ENCODE data around the gene MYO15B.

Gene MYO15B

GRCh38 chr17:75558666-75559530, 28.7 kb upstream of the MYO15B start:
- no peak for DNase-seq

DNA sequence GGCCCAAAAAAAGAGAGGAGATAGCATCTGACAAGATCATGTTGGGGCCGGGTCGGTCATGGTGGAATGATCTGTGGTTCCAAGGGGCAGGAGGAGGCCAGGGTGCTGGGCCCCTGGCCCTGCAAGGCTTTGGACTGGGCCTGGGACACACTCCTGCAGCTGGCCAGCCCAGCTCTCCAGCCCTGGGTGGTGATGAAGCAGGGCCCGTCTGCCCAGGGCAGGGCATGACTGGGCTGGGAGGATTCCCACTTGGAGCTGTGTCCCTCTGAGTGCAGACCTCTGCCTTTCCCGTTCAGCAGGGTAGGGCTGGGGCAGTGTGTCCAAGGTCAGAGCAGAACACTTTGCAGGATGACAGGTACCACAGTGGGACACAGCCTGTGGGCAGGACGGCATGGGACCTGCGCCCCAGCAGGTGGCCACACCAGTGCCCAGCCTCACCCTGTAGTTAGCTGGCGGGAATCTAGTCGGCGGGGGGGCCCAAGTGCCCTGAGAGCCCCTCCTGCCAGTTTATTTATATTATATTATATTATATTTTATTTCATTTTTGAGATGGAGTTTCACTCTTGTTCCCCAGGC, 27.6 kb upstream of the MYO15B start:
- DNase-seq, result no peak

GRCh38 chr17:75561927-75562603, 25.5 kb upstream of the MYO15B start:
- no peak for DNase-seq

- DNase-seq, result no peak
Observed at GRCh38 chr17:75563063-75563758, 24.4 kb upstream of the MYO15B start.

- no peak for DNase-seq
Observed at GRCh38 chr17:75564195-75564594, 23.4 kb upstream of the MYO15B start.

- no peak for DNase-seq
Observed at GRCh38 chr17:75565066-75565465, 22.5 kb upstream of the MYO15B start.

DNA sequence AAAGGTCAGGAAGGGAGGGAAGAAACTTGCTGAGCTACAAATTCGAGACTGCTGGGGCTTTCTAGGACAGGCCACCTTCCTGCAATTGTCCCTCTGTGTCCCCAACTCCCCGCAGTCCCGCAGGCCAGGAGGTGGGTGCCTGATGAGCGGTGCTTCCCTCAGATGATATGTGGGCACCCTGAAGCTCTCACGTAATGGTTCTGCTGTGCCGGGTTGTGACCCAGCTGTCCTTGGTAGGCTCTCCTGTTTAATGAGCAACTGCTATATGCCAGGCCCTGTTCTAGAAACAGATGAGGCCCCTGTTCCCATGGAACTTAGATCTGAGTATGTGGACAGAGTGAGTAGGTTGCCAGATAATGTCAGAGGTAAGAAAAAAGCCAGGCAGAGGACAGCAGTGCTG, 22.0 kb upstream of the MYO15B start:
- no peak for DNase-seq

DNA sequence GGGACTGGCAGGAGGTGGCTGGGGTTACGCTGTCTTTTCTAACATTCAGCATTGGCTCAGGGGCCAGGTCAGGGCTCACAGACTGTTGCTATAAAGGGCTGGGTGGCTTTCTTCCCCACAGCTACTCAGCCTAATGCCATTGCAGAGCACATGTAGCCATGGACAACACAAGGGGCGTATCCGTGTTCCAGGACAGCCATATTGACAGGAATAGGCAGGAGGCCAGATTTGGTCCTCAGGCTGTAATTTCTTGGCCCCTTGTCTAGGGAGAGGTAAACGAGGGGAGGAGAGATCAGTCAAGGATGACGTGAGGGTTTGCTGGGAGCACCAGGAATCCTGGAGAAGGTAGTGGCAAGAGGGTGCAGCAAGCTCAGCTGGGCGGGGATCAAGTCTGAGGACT, 21.2 kb upstream of the MYO15B start:
- DNase-seq, result no peak

DNA sequence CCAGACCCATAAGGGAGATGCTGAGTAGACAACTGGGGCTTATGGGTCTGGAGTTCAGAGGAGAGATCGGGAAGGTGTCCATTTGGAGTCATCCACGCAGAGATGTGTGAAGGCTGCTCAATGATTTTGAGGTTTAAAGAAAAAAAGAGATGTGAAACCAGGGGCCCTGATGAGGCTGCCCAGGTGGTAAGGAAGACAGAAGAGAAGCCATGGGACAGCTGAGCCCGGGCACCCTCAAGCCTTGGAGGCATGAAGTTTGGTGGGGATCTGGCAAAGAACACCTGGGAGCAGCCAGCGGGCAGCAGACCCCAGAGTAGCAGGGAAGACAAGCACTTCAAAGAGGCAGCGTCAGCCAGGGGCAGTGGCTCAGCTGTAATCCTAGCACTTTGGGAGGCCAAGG, 20.8 kb upstream of the MYO15B start:
- no peak for DNase-seq

GRCh38 chr17:75568412-75569255, 19.0 kb upstream of the MYO15B start:
- no peak for DNase-seq

GRCh38 chr17:75570034-75570676, 17.4 kb upstream of the MYO15B start:
- DNase-seq, result no peak

DNA sequence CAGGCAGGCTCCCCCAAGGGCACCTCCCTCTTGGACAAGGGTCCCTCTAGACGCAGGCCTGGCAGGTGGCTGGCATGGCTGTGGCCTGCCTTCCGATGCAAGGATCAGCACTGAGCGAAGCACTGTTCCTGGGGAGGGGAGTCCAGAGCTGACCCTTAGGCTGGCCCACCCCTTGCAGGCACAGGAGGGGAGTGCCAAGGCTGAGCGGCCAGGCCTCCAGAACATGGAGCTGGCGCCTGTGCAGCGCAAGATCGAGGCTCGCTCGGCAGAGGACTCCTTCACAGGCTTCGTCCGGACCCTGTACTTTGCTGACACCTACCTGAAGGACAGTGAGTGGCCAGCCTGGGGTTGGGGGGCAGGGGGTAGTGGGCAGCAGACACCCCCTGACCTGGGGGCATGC, 16.8 kb upstream of the MYO15B start:
- no peak for DNase-seq

DNA sequence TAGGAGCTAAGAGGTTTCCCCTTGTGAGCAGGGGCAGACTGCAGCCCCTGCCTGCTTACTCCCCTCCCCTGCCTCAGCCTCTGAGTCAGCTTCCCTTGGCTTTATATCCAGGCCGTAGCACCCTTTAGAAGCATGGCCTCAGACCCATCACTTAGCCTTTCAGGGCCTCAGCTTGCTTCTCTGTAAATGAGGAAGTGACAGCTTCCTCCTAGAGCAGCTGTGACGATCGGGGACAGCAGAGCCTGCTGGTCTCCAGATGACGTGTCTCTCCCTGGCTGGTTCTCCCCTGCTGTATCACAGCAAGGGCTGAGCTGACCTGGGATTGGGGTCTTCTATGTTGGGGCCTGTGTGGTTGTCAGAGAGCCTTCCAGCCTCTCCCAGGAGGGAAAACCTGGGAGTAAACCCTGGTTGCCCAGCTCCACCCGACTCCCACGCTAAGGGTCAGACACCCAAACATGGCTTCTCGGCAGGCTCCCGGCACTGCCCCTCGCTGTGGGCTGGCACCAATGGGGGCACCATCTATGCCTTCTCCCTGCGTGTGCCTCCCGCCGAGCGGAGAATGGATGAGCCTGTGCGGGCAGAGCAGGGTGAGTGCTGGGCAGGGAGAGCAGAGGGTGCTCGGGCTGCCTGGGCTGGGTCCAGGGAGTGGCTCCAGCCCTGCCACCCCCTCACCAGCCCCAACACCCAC, 16.3 kb upstream of the MYO15B start:
- DNase-seq, result peak in 1 of 5 donors; percentile 81

GRCh38 chr17:75571885-75572215, 15.8 kb upstream of the MYO15B start:
- no peak for DNase-seq

DNA sequence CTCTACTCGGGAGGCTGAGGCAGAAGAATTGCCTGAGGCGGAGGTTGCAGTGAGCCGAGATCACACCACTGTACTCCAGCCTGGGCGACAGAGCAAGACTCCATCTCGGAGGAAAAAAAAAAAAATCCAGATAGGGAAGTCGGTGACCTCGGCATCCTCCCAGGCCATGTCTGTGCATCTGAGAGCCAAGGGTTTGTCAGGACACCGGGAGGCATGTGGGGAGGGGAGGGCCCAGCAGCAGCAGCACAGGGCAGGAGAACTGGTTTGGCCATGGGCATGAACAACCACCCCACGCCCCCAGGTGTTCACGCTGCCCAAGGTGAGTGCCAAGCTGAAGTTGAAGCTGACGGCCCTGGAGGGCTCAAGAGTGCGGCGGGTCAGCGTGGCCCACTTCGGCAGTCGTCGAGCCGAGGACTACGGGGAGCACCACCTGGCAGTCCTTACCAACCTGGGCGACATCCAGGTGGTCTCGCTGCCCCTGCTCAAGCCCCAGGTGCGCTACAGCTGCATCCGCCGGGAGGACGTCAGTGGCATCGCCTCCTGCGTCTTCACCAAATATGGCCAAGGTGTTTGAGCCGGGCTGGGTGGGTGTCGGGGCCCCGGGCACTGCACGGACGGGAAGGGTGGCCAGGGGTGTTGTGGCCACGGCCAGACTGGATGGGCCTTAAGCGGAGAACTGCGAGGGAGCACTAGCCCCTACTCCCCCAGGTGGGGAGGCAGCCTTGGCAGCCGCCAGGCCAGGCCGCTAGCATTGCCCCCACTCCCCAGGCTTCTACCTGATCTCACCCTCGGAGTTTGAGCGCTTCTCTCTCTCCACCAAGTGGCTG, 14.7 kb upstream of the MYO15B start:
- DNase-seq, result no peak

GRCh38 chr17:75573540-75573957, 14.1 kb upstream of the MYO15B start:
- no peak for DNase-seq

DNA sequence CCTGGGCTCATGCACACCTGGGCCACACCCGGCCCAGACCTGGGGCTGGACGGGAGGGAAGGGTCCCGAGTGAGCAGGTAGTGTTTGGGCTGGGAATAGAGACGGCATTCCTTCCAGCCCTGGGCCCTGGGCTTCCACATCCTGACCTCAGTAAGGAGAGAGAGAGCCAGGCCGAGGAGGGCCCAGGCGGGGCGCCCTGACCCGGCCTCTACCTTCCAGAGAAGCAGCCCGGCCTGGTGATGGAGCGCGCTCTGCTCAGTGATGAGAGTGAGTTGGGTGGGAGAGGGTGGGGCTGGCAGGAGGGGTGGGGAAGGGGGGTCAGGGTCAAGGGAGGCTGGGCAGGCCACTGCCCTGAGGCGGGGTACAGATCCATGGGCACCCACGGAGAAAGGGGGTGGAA, 13.6 kb upstream of the MYO15B start:
- no peak for DNase-seq

GRCh38 chr17:75574404-75575036, 13.1 kb upstream of the MYO15B start:
- DNase-seq, result no peak

GRCh38 chr17:75575197-75575596, 12.4 kb upstream of the MYO15B start:
- no peak for DNase-seq

- no peak for DNase-seq
Observed at GRCh38 chr17:75575728-75576127, 11.9 kb upstream of the MYO15B start.

Data from T-helper 1 cell (primary cell).